Right cardiac atrium (tissue), 5 donors: Measurements from ENCODE around the gene ZBTB37. TPM values are rescaled to one million over a fixed set of nuclear protein-coding genes. Genes with fewer than 3 reads are reported as not detected.
A peak's percentile ranks its signal among the peaks of the same experiment; 100 is the strongest.
"Not testable (repeated sequence)": the region's sequence is repeated elsewhere in the genome, so short reads cannot be mapped to it uniquely, and the experiment has no call there.

Source experiments
- ATAC-seq, 2 donors: fragments of 200-7000 bp; cut with Tn5 transposase; one replicate each; pipeline versions ENCODE4 v1.8.0 to v1.9.1; 2020; ENCODE audit warnings: moderate library complexity in 2 of 2, mild to moderate bottlenecking in 1 of 2
- DNase-seq, 3 donors: peaks; one replicate each; pipeline ENCODE4 v3.0.0-alpha.2; 2020
- H3K27ac ChIP-seq: one replicate; pipeline ENCODE4 v1.5.1; 2013; ENCODE audit warnings: mild to moderate bottlenecking, low read length, control low read depth, moderate library complexity
- H3K27me3 ChIP-seq: one replicate; pipeline ENCODE4 v1.6.1; 2013; ENCODE audit not compliant: control insufficient read depth, insufficient read depth
- H3K4me1 ChIP-seq: one replicate; pipeline ENCODE4 v1.6.1; 2013; ENCODE audit warnings: low read length; ENCODE audit not compliant: control insufficient read depth, insufficient read depth
- H3K4me3 ChIP-seq: one replicate; pipeline ENCODE4 v1.5.1; 2013; ENCODE audit warnings: low read length, control low read depth
- H3K9me3 ChIP-seq: one replicate; pipeline ENCODE4 v1.6.1; 2013; ENCODE audit warnings: low read length; ENCODE audit not compliant: control insufficient read depth
- WGBS: extraction: QIAGEN DNeasy Blood & Tissue Kit; methylation state at CpG from one replicate; pipeline ENCODE4 v1.1.7; 2013; 5-methylcytosine and 5-hydroxymethylcytosine counted together
- intact Hi-C, 4 donors: fragments of 100-400 bp; cut with DNase I; formaldehyde crosslinking; loops; one replicate each; pipeline versions ENCODE4 v1.11.0 to v1.14.0; 2022 to 2023
- polyA plus RNA-seq: library from polyadenylated mRNA; stranded (reverse); fragments of 200-250 nt; gene quantifications from one replicate; pipeline ENCODE4 v1.2.3, GENCODE V29; 2013
- total RNA-seq, 4 donors: library from RNA; stranded (reverse); fragmentation: NEBNext Ultra II Directional; extraction: Animal tissue kit (Norgen Biotek cat#: 25700); gene quantifications; one replicate each; pipeline ENCODE4 v1.2.1, GENCODE V29; 2021
- donor health status: healthy with polysubstance abuse.
- donor health status: DM: no; HTN: yes; CAD: no.
- donor health status: DM: no; HTN: no; CAD: no.
- donor health status: DM: no; HTN: yes; CAD: no; lungs with severe emphysema.
- donor health status: DM: yes; HTN: yes; CAD: no.

Gene ZBTB37
- total and polyA plus RNA-seq, 5 donors = 2.6 to 12.3 (median 8.9) TPM

- DNase-seq (no peak), ATAC-seq (no peak)
- intact Hi-C loops = no loop called here
- H3K4me3 ChIP-seq = peak overlapping the region; percentile 69
- peaks cover 7% of the 10 kb centered on the region for H3K4me1 ChIP-seq
- 24% methylated on average over 2 of the region's 2 CpGs for WGBS
- H3K27me3 ChIP-seq = no peaks in the 10 kb centered on the region
- no peak overlapping the region for H3K27ac ChIP-seq
- H3K9me3 ChIP-seq = no peaks in the 10 kb centered on the region
Observed at GRCh38 chr1:173866413-173867115, 1.6 kb upstream of the ZBTB37 start.

- WGBS = 5% methylated on average over 32 of the region's 32 CpGs
- Histone ChIP-seq H3K27ac (peak overlapping the region; percentile 65), H3K27me3 (no peaks in the 10 kb centered on the region), H3K9me3 (no peaks in the 10 kb centered on the region), H3K4me3 (peak overlapping the region; percentile 69), H3K4me1 (peaks cover 7% of the 10 kb centered on the region)
- peak; percentile 31 to 65 (median 55) for DNase-seq
- intact Hi-C loops = no loop called here
- no peak for ATAC-seq
Observed at GRCh38 chr1:173867141-173867752, 933 bp upstream of the ZBTB37 start.

GRCh38 chr1:173867753-173868265, 371 bp upstream of the ZBTB37 start, which contains the start of gene GAS5:
GAS5 (minus strand) TSS chr1:173867989.
- intact Hi-C loops = no loop called here
- ATAC-seq (peak; percentile 96 to 97), DNase-seq (peak; percentile 99 to 100 (median 99))
- Histone ChIP-seq H3K4me3 (peak within 1 kb of the TSS; percentile 69), H3K9me3 (no peaks in the 10 kb centered on the region), H3K4me1 (peaks cover 7% of the 10 kb centered on the region), H3K27ac (peak within 1 kb of the TSS; percentile 95), H3K27me3 (no peaks in the 10 kb centered on the region)
- under 1% methylated on average over 30 of the region's 30 CpGs for WGBS

- 3% methylated on average over 5 of the region's 5 CpGs for WGBS
- no peak for ATAC-seq
- peaks cover 7% of the 10 kb centered on the region for H3K4me1 ChIP-seq
- DNase-seq = no peak
- H3K27me3 ChIP-seq = no peaks in the 10 kb centered on the region
- H3K27ac ChIP-seq = peak overlapping the region; percentile 95
- no peaks in the 10 kb centered on the region for H3K9me3 ChIP-seq
- intact Hi-C loops = no loop called here
- H3K4me3 ChIP-seq = peak overlapping the region; percentile 69
Observed at GRCh38 chr1:173869021-173869359, 810 bp downstream of the ZBTB37 start.

- no peaks in the 10 kb centered on the region for H3K27me3 ChIP-seq
- WGBS = 76% methylated on average over 15 of the region's 15 CpGs
- H3K27ac ChIP-seq = peak overlapping the region; percentile 50
- peaks cover 4% of the 10 kb centered on the region for H3K4me1 ChIP-seq
- DNase-seq (peak in 1 of 3 donors; percentile 49), ATAC-seq (no peak)
- H3K9me3 ChIP-seq = no peaks in the 10 kb centered on the region
- no peak overlapping the region for H3K4me3 ChIP-seq
- intact Hi-C loops = no loop called here
Observed at GRCh38 chr1:173870252-173871075, 2.3 kb downstream of the ZBTB37 start.

GRCh38 chr1:173871091-173871490, 2.9 kb downstream of the ZBTB37 start:
- Histone ChIP-seq H3K4me3 (no peak overlapping the region), H3K9me3 (no peaks in the 10 kb centered on the region), H3K4me1 (peaks cover 4% of the 10 kb centered on the region), H3K27ac (no peak overlapping the region), H3K27me3 (no peaks in the 10 kb centered on the region)
- ATAC-seq = no peak
- WGBS = 74% methylated on average over 5 of the region's 5 CpGs
- intact Hi-C loops = no loop called here
- DNase-seq = no peak

GRCh38 chr1:173871500-173871899, 3.3 kb downstream of the ZBTB37 start:
- Histone ChIP-seq H3K4me1 (peaks cover 4% of the 10 kb centered on the region), H3K27me3 (no peaks in the 10 kb centered on the region), H3K9me3 (no peaks in the 10 kb centered on the region), H3K4me3 (no peak overlapping the region), H3K27ac (no peak overlapping the region)
- DNase-seq (no peak), ATAC-seq (no peak)
- intact Hi-C loops = no loop called here
- 73% methylated on average over 2 of the region's 2 CpGs for WGBS

GRCh38 chr1:173876732-173877131, 8.6 kb downstream of the ZBTB37 start:
- H3K27ac ChIP-seq = no peak overlapping the region
- DNase-seq = no peak
- WGBS = 96% methylated on average over 5 of the region's 5 CpGs
- H3K27me3 ChIP-seq = no peaks in the 10 kb centered on the region
- ATAC-seq = no peak
- no peaks in the 10 kb centered on the region for H3K4me1 ChIP-seq
- intact Hi-C loops = no loop called here
- no peak overlapping the region for H3K4me3 ChIP-seq
- no peaks in the 10 kb centered on the region for H3K9me3 ChIP-seq

GRCh38 chr1:173878251-173878650, 10.1 kb downstream of the ZBTB37 start:
- Histone ChIP-seq H3K27ac (no peak overlapping the region), H3K27me3 (no peaks in the 10 kb centered on the region), H3K4me1 (no peaks in the 10 kb centered on the region), H3K9me3 (no peaks in the 10 kb centered on the region), H3K4me3 (no peak overlapping the region)
- intact Hi-C loops = no loop called here
- DNase-seq (no peak), ATAC-seq (no peak)

GRCh38 chr1:173881117-173881516, 12.9 kb downstream of the ZBTB37 start:
- intact Hi-C loops, ATAC-seq: not testable (repeated sequence)
- WGBS = 85% methylated on average over 4 of the region's 4 CpGs

GRCh38 chr1:173884701-173885100, 16.5 kb downstream of the ZBTB37 start:
- WGBS = 92% methylated on average over 5 of the region's 5 CpGs
- no peak overlapping the region for H3K27ac ChIP-seq
- no peak for ATAC-seq
- no peaks in the 10 kb centered on the region for H3K4me1 ChIP-seq
- H3K9me3 ChIP-seq = no peaks in the 10 kb centered on the region
- intact Hi-C loops = no loop called here
- DNase-seq = no peak
- H3K4me3 ChIP-seq = no peak overlapping the region
- H3K27me3 ChIP-seq = no peaks in the 10 kb centered on the region

More at GRCh38 chr1:173881117-173881516, 12.9 kb downstream of the ZBTB37 start:
- not testable (repeated sequence) for H3K9me3 ChIP-seq, H3K4me1 ChIP-seq, H3K4me3 ChIP-seq, H3K27ac ChIP-seq, DNase-seq, H3K27me3 ChIP-seq
